HG03378 (cell line): ENCODE results near the gene IQGAP2.
"Not testable (repeated sequence)": the region's sequence is repeated elsewhere in the genome, so short reads cannot be mapped to it uniquely, and the experiment has no call there.

Source experiments
- ATAC-seq: cut with Tn5 transposase; IDR thresholded peaks from one replicate; pipeline ENCODE4 v1.9.1; 2021; ENCODE audit warnings: mild to moderate bottlenecking, moderate library complexity; ENCODE audit not compliant: unreplicated experiment

Gene IQGAP2

DNA sequence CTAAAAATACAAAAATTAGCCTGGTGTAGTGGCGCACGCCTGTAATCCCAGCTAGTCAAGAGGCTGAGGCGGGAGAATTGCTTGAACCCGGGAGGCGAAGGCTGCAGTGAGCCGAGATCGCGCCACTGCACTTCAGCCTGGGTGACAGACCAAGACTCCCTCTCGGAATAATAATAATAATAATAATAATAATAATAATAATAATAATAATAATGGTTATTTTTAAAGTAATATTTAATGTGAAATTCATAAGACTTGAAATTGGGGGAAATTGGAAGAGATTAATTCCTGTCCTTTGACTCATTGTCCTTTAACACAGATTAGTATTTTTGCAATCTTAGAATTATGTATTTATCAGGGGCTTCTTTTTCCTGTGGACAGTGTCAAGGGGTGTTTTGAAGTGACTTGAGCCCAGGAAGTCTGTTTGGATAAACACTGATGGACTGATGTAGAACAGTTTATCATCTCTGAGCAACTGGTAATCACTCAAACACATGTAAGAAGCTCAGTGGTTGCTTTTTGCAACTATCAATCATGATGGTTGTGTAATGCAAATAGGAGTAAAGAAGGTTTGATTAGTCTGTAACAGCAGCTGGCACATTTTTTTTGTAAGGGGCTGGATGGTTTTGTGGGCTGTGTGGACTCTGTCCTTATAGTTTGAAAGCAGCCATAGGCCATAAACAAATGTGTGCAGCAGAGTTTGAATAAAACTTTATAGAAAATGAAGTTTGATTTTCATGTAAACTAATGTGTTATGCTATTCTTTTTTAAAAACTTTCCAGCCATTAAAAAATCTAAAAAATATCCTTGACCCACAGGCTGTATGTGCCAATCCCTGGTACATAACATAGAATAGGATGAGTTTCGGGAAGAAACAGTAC is 126.6 kb downstream of the IQGAP2 start:
- no peak for ATAC-seq

DNA sequence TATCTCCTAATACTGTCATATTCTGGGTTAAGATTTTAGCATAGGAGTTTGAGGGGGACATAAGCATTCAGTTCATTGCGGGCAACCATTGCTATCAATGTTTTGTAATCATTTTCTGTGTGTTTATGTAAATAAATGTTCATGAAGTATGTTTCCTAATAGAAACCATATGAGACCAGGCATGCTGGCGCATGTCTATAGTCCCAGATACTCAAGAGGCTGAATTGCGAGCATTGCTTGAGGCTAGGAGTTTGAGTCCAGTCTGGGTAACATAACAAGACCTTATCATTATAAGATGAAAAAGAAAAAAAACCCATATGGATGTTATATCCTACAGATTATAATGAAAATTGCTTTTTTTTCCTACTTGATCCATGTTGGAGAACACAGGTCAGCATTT is 129.0 kb downstream of the IQGAP2 start:
- no peak for ATAC-seq

DNA sequence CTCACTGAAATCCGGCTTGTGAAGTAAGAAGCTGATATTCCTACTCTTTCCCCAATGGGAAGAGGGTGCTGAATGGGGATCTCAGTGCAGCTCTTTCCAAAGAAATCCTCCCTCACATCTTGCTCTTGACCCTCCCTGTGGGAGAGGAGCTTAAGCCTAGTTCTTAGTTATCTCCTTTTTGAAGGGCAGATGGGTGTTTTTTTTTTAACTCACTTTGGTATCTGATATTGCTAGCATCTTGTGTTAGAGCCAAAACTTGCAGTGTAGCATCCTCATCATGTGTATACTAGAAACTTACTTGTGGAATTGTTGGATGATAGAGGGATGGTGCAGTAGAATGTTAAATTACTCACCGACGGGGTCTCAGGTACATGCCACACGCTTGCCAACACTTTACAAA is 129.9 kb downstream of the IQGAP2 start:
- no peak for ATAC-seq

DNA sequence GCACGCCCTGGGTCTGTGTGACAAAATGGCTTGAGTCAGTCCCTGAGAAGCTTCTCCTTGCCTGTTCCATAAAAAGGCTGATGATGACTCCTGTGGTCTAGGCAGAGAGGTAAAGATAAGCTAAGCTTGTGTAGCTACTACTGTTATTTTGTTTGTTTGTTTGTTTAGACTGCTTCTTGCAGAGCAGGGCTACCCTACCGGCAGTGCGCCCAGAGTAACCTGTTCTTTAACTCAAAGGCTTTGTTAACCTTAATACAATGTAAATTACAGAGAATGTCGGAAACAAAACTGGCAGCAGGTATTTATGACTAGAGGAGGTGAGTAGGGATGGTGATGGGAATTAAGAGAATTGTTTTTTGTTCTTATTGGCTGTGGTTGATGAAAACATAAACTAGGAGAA is 132.5 kb downstream of the IQGAP2 start:
- no peak for ATAC-seq

DNA sequence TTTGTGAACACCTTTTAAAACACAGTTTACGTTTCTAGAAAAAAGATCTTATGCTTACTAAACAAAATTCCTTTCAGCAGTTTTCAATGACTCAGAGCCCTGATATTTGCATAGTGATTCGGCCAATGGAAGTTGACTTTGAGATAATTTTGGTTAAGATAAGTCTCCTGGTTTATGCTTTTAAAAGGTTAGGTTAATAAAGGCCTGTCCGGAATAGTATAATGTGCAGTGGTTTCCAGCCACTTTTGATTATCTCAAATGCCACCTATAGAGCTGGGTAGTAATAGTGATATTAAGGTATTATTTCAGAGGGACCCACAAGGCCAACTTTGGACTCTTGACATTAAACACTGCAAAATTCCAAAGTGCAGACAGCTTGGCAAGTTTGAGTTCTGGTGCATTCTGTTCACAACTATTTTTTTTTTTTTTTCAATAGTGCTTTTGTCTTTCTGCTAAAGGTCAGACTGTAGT is 134.0 kb downstream of the IQGAP2 start:
- ATAC-seq = no peak

DNA sequence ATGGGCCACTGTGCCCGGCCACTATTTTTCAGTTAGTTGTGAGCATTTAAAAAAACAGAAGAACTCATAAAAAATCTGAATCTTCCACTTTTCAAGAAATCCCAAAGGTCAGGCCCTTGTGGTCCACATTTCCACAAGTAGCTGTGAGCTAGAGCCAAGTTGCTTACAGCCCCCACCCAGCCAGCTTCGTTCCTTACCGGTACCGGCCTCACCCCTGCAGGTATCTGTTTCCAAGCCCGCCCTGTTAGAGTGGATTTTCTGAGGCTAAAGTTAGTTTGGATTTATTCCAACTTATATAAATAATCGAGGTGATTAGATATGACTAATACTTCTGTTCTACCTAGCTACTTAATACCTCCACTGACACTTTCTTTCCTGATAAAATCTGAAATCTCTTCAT is 139.2 kb downstream of the IQGAP2 start:
- no peak for ATAC-seq

DNA sequence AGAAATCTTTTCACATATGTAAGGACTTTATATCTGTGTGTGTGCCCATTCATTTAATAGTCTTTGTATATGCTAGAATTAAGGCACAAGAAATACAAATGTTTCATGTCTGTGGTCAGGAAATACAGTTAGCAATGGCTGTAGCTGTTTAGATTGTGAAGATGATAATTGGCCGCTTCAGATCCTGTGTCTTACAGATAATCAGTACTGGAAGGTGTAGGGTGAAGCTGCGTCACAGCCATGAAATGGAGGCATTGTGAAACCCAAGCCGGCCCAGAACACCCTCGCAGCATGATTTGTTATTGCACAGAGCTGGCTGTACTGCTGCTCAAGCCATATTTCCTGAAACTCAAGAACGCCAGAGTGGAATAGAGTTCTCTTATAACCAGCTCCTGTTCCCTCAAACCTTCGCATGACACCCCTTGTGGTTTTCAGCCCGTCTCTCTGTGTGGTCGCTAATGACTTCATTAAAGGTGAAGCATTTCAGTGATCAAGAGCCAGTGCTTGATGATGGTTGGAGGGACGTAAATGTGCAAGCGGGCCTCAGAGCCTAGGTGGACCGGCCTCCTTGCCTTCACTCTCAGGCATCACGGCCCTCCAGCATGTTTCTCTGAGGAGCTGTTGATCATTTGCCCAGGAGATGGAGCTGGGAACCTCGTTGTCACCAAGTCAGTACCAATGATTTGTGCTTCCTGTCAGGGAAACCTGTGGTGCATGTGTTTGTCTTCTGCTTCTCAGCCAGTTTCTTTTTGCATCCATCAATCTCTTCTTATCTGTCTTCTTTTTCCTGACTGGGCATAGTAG is 140.0 kb downstream of the IQGAP2 start:
- no peak for ATAC-seq

DNA sequence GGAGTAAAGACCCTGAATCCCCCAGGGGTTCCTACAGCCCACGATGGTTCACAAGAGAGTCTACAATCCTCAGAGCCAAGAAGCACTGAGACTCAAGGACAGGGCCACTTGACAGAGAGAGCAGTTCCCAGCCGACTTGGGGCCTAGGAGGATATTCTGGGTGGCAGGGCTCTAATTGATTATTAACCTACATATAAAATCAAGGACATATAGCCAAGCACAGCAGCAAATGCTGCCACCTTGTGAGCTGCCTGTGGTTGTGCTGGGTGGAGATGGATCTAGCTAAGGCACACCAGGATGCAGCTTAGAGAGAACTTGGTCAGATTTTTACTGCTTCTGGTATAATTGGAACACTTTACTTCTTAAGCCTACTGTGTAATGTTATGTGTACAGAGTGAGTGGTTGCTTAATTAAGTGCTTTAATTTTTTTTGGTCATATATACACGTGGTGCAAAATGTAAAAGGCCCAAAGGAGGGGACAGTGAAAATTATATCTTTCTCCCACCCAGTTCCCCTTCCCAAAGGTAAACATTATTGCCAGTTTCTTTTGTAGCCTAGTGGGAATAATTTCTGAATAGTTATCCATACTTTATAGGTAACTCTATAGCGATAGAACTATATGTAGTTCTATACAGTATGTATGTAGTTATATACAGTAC is 141.3 kb downstream of the IQGAP2 start:
- ATAC-seq = no peak

DNA sequence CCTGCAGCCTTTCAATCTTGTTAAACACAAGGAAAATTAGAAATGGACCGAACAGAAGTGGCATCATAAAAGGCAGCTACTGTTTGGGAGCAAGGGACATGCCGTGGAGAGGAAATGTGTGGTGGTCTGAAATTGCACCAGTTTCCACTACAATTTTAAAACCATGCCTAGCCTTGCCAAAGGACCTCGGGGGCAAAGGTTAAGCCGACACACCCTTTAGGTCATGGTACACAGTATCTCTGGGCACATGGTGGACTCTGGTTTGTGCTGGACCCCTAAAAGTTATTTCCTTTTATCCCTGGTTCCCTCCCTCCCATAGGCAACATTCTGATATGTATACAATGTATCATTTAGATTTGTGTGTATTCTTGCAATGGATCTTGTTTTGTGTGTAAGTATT is 142.1 kb downstream of the IQGAP2 start:
- ATAC-seq = no peak

DNA sequence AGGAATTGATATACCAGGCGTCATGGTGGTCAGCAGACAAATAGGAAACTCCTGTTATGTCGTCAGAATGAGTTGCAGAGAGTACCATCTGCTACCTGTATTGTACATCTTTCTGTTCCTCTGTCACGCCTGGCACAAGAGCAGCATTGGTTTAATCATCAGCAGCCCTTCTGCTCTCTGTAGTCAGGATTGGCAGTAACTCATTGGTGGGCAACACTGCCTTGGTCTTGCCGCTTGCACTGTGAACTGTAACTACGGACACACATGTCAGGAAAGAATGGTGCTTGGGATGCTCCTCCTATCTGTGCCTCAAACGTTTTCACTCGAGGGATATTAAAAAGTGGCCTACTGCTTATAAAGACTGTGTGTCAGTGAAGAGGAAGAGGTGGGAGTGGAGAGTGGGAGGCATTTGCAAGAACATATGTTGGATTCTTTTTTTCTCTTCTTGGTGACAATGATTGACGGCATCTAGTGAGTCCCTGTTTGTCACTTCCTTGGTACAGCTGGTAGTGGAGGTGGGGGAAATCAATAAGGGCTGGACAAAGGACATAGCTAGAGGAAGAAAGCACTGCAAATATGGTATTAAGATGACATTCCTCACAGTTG is 143.5 kb downstream of the IQGAP2 start:
- no peak for ATAC-seq

DNA sequence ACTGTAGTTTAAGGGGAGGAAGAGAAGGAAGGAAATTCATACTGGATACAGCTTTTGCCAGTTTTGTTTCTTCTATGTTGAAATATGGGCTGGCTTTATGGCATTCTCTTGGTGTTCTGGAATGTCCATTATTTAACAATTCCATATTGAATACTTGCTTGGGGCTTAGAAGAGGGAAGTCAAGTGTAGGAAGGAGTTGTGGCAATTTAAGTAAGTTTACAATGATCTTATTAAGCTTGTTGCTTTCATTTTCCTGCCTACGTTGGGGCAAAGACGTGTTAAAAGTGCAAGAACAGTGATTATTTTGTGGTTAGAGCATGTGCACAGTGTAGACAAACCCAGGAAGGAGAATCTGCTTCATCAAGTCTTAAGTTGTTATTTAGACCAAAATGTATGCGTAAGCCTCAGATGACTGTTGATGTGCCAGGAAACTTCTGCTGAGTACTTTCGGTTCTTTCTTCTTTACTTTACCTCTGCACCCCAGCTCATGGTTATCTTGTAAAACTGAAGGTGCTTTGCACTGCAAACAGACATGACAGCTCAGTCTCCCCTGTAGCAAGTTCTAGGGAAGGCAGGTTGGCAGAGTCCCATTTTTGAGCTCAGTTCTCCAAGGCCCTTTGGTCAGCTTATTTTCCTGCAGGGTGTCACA is 144.3 kb downstream of the IQGAP2 start:
- peak; percentile 76 for ATAC-seq

DNA sequence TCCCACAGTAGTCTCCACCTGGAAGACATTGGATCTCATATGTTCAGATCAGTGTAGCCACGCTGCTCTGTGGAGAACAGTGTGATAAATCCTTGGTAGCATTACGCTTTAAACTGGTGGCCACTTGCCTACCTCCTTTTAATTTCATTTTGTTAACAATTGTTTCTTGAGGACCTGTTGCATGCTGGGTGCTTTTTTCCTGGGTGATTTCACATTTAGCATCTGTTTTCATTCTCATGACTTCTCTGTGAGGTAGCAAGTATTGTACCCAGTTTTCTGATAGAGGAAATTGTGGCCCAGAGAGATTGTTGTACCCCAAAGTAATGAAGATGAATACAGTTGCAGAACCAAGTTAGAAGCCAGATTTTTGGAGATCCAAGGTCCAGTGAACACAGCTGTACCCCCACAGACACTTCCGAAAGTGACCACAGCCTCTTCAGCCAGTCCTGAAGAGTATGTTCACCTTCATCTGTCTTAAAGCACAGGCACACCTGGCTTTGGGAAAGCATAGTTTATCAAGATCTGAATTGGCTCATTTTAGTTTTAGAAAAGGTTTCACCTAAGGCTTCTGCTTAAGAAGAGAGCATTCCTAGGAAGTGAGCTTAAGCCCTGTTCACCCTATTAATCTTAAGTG is 144.9 kb downstream of the IQGAP2 start:
- no peak for ATAC-seq

DNA sequence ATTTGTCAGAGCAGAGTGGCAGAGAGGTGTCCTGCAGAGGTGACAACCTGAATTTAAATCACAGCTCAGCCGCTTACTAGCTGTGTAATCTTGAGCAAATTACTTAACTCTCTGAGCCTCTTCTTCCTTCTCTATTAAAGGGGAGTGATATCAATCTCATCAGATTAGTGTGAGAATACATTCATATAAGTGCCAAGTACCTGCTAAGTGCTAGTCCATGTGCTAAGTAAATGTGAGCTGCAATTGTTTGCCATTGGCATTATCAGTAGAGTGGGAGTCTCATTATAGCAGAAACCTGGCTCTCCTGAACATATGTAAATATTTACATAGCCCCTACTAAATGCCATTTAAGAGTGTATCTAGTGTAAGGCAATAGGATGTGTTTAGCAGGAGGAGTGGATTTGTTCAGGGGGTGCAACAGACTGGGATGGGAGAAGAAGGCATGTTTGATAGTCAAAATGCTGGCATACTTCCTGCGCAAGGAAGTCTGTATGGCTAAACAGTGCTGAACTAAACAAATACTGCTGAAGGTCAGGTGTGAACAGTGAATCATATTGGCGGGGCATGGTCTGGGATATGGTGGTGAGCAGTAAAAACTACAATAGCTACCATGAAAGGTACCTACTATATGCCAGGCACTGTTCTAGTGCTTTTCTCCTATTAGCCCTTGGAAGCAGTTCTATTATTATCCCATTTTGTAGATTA is 145.6 kb downstream of the IQGAP2 start:
- ATAC-seq = no peak

DNA sequence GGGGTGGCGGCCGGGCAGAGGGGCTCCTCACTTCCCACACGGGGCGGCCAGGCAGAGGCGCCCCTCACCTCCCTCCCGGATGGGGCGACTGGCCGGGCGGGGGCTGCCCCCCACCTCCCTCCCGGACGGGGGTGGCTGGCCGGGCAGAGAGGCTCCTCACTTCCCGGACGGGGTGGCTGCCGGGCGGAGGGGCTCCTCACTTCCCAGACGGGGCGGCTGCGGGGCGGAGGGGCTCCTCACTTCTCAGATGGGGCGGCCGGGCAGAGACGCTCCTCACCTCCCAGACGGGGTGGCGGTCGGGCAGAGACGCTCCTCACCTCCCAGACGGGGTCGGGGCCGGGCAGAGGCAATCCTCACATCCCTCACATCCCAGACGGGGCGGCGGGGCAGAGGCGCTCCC is 147.8 kb downstream of the IQGAP2 start:
- not testable (repeated sequence) for ATAC-seq

DNA sequence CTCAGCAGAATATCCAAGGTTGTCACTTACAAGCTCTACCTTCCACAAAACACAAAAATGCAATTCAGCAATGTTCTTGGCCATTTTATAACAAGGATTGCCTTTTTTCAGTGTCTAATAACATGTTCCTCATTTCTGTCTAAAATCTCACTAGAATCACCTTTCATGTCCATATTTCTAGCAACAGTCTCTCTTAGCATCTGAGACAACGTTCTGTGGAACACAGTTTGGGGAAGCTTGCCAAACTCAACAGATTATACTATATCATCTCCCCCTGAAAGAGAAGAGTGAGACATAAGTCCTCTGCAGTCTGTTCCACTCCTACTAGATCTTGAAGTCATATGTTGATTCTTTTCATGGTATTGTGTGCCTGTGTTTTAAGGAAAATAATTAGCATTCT is 149.5 kb downstream of the IQGAP2 start:
- no peak for ATAC-seq

DNA sequence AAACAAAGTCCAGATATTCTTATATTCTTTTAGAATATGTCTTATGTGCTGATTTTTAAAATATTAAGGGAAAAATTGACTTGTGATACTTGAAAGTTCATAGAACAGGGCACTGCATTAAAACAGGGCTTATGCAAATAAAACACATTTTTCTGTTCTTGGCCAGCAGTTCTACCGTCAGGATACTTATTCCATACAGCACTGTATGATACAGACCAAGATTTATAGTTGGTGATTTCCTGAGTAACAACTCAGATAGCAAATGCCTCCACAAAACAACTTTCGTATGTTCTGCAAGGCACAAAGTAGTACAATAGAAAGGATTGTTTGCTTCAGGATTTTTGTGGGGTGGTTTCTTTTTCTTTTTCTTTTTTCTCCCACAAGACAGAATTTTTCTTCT is 150.2 kb downstream of the IQGAP2 start:
- no peak for ATAC-seq

DNA sequence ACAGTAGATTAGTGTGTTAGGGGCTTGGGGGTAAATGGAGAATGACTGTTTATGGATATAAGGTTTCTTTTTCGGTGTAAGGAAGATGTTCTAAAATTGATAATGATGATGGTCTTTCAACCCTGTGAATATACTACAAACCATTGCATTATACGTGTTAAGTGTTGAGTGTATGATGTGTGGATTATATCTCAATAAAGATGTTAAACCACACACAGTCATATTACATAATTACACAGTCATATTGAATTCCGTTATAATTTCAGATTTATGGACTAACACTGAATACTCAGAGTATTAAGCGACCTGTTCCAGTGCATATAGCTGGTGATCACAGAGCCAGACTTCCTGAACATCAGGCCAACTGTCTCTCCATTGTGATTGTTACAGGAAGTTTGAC is 152.0 kb downstream of the IQGAP2 start:
- no peak for ATAC-seq

DNA sequence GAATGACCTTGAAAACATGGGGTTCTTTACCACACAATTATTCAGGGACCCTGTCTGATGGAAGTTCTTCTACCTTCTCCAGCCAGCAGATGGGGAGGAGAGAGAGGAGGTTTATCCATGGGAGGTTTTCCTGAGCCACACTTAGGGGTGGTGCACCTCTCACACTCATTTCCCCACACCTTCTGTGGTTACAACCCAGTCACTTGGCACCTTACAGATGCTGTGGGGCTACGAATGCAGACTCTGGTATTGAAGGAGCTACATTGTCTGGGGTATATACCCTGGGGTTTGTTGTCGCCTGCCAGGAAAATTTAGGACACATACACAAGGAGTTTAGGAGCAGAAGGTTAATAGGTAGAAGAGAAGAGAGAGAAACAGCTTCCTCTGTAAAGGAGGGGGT is 152.6 kb downstream of the IQGAP2 start:
- ATAC-seq = no peak

DNA sequence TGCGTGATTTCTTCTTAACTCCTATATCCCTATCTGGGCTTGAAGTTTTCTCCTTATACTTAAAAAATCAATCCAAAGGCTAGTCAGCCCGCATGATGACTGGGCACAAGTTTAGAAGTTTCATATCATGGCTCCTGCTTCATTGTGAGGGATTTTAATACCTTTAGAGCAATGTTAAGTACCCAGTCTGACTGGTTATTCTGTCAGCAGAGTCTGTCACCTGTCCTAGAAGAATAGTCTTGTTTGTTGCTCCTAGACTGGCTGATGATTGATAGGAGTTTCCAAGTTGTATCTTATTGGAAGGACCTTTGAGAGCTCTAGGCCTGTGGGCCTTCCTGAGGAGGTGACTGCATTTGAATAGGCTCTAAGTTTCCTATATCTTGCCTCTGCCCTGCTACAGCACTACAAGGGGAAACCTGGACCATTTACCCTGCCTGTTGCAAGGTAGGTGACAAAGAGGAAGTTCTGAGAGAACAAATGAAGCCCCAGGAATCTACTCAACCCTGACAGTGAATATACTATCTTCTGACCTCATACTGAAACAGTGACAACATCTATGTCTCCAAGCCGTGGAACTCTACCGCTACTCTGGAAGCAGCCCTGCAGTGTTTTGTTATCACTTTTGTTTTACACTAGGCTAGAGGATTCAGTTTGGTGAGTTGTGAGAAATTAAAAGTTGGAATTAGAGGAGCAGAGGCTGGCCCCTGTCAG is 153.6 kb downstream of the IQGAP2 start:
- ATAC-seq = peak; percentile 94
